Stomach (tissue), 9 donors: ENCODE measurements around the gene TINAG. TPM values are rescaled to one million over a fixed set of nuclear protein-coding genes. Genes with fewer than 3 reads are reported as not detected.
A peak's percentile ranks its signal among the peaks of the same experiment; 100 is the strongest.

Experiments
- DNase-seq, 2 donors: peaks; one replicate each; pipeline versions ENCODE4 v3.0.0 to v3.0.0-alpha.2; 2013 to 2019
- H3K27ac ChIP-seq, 5 donors: fragments of 200-600 bp in 4 of 5; sonication (generic) in 4 of 5; one replicate each; pipeline ENCODE4 v1.5.1; 2013 to 2019; ENCODE audit warnings: mild to moderate bottlenecking in 1 of 5, moderate library complexity in 1 of 5
- H3K27me3 ChIP-seq, 3 donors: fragments of 200-600 bp; sonication (generic); one replicate each; pipeline ENCODE4 v1.5.1; 2017 to 2019; ENCODE audit warnings: mixed run types in 1 of 3
- H3K36me3 ChIP-seq, 4 donors: fragments of 200-600 bp; sonication (generic); 1 replicate in 3 of 4; 2 replicates in 1 of 4; pipeline ENCODE4 v1.5.1; 2016 to 2019
- H3K4me1 ChIP-seq, 4 donors: fragments of 200-600 bp; sonication (generic); one replicate each; pipeline ENCODE4 v1.5.1; 2016 to 2019
- H3K4me3 ChIP-seq, 4 donors: fragments of 200-600 bp; sonication (generic) in 3 of 4; one replicate each; pipeline ENCODE4 v1.5.1; 2016 to 2019; ENCODE audit warnings: mild to moderate bottlenecking in 1 of 4
- H3K9me3 ChIP-seq, 4 donors: fragments of 200-600 bp; sonication (generic); one replicate each; pipeline ENCODE4 v1.5.1; 2016 to 2019
- CTCF ChIP-seq, 7 experiments: fragments of 450-650 bp in 4 of 7; fragments of 200-600 bp in 3 of 7; sonication (generic) in 3 of 7; IDR thresholded peaks; one replicate each; pipeline ENCODE4 v1.5.1; 2016 to 2019; ENCODE audit warnings: antibody characterized with exemption in 7 of 7, control low read depth in 2 of 7, mild to moderate bottlenecking in 1 of 7
- EP300 ChIP-seq: sonication (generic); formaldehyde crosslinking; IDR thresholded peaks from one replicate; pipeline ENCODE4 v1.6.1; 2017; ENCODE audit warnings: antibody characterized with exemption
- POLR2A ChIP-seq, 4 donors: fragments of 450-650 bp; IDR thresholded peaks; one replicate each; pipeline ENCODE4 v1.6.1; 2016; ENCODE audit warnings: antibody characterized with exemption in 4 of 4, control low read depth in 2 of 4, mild to moderate bottlenecking in 1 of 4, moderate library complexity in 1 of 4
- POLR2AphosphoS5 ChIP-seq, 3 donors: sonication (generic); formaldehyde crosslinking; IDR thresholded peaks; one replicate each; pipeline ENCODE4 v1.6.1; 2016; ENCODE audit warnings: antibody characterized with exemption in 3 of 3
- WGBS, 5 donors: extraction: QIAGEN DNeasy Blood & Tissue Kit in 3 of 5; methylation state at CpG; one replicate each; pipeline versions ENCODE4 v1.1.5 to v1.1.7; 2013 to 2018; 5-methylcytosine and 5-hydroxymethylcytosine counted together
- intact Hi-C: fragments of 100-400 bp; cut with DNase I; formaldehyde crosslinking; loops from one replicate; pipeline ENCODE4 v1.15.1; 2023; ENCODE audit warnings: low total_unique reads
- polyA plus RNA-seq, 3 donors: library from polyadenylated mRNA; stranded (reverse); fragments of 200-250 nt; gene quantifications; one replicate each; pipeline ENCODE4 v1.2.3, GENCODE V29; 2013
- total RNA-seq, 5 donors: library from RNA; depleted of rRNA; stranded (reverse); fragments of >200 nt; gene quantifications; one replicate each; pipeline versions ENCODE4 v1.1.0 to v1.2.3, GENCODE V29; 2014 to 2016
- donor health status: healthy with polysubstance abuse.
- donor health status: Bipolar disorder and iron deficiency.
- donor health status: healthy.

Gene TINAG
- total and polyA plus RNA-seq, 8 donors, result 2.2 to 3.5 TPM; not detected in 6

DNA sequence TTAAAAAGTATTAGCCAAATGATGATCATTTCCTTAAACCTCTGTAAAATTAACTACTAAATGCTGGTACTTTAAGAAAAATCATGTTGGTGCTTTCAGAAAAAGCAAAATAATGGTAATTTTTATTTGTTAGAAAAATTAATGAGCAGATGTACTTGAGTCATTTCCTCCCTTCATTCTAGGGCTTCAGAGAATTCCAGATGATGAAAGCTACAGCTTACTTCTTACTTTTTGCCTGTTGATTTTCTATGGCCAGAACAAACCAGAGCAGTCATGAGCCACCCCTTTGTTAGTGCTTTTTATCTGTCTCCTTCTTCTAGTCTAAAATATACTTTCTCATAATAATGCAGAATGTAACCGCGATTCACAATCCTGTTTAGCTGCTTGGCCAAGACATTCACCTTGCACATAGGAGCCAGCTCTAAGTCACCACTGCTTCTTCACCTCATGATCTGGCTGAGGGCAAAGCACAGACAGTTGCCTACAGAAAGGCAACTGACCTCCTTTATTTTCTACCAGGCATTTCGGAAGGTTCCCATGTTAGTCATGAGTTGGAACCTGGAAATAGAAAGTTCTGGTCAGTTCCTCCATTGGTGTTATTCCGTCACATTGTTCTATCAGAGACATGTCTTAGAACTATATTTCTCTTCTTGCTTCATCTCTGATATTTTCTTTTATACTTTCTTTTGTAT lies 43.5 kb upstream of the TINAG start:
- no peaks in the 10 kb centered on the region for H3K9me3 ChIP-seq
- no peak for DNase-seq
- H3K36me3 ChIP-seq, result no peaks in the 10 kb centered on the region
- 84 to 96% (median 95%) methylated on average over 4 of the region's 4 CpGs for WGBS, 5 donors
- no peaks in the 10 kb centered on the region for H3K27me3 ChIP-seq
- no peaks in the 10 kb centered on the region for H3K4me1 ChIP-seq
- no peak overlapping the region for H3K27ac ChIP-seq
- intact Hi-C loops, result no loop called here
- no peak overlapping the region for H3K4me3 ChIP-seq
- TF ChIP-seq CTCF (IDR thresholded peaks at IDR 0.05), result no peak
- TF ChIP-seq EP300, result no peak
- TF ChIP-seq POLR2A (IDR thresholded peaks at IDR 0.05), result no peak

- Histone ChIP-seq H3K4me1 (no peaks in the 10 kb centered on the region), H3K27ac (no peak overlapping the region), H3K9me3 (no peaks in the 10 kb centered on the region), H3K36me3 (no peaks in the 10 kb centered on the region), H3K4me3 (no peak overlapping the region), H3K27me3 (no peaks in the 10 kb centered on the region)
- TF ChIP-seq CTCF (IDR thresholded peaks at IDR 0.05) (no peak), POLR2AphosphoS5 (IDR thresholded peaks at IDR 0.05) (no peak), EP300 (no peak), POLR2A (IDR thresholded peaks at IDR 0.05) (no peak)
- WGBS, 5 donors, result 67 to 79% (median 74%) methylated on average over 5 of the region's 5 CpGs
- intact Hi-C loops, result no loop called here
- DNase-seq, result no peak
Measured at GRCh38 chr6:54266400-54266923, 41.8 kb upstream of the TINAG start.

DNA sequence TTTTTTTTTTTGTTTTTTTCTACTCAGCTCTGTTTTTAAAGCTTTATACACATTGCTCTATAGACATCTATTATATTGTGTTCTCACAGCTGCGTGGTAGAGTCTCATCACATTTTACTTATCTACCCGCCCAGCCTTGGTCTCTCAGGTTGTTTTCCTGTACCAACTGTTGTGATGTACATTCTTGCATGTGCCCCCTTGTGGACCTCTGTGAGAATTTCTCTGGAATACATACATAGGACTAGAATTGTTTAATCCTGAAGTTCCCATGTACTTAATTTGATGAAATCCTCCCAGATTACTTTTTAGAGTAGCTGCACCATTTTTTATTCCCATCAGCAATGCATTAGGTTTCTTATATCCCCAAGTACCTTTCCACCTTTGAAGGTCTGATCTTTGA lies 40.4 kb upstream of the TINAG start:
- peak in 1 of 2 donors; percentile 68 for DNase-seq
- no peak for TF ChIP-seq POLR2AphosphoS5 (IDR thresholded peaks at IDR 0.05)
- TF ChIP-seq CTCF (IDR thresholded peaks at IDR 0.05), result peak in 2 of 7 experiments; percentile 13 to 16
- TF ChIP-seq EP300, result no peak

GRCh38 chr6:54273214-54273820 lies 34.9 kb upstream of the TINAG start:
- WGBS, 5 donors, result 83 to 92% (median 85%) methylated on average over 6 of the region's 6 CpGs
- Histone ChIP-seq H3K9me3 (no peaks in the 10 kb centered on the region), H3K4me3 (no peak overlapping the region), H3K36me3 (no peaks in the 10 kb centered on the region), H3K27me3 (no peaks in the 10 kb centered on the region), H3K27ac (no peak overlapping the region), H3K4me1 (no peaks in the 10 kb centered on the region)
- TF ChIP-seq POLR2A (IDR thresholded peaks at IDR 0.05) (no peak), CTCF (IDR thresholded peaks at IDR 0.05) (no peak), EP300 (no peak), POLR2AphosphoS5 (IDR thresholded peaks at IDR 0.05) (no peak)
- DNase-seq, result no peak
- intact Hi-C loops, result no loop called here

More for the DNA sequence above, 40.4 kb upstream of the TINAG start:
- no peaks in the 10 kb centered on the region for H3K4me1 ChIP-seq
- no peaks in the 10 kb centered on the region for H3K27me3 ChIP-seq
- H3K36me3 ChIP-seq, result no peaks in the 10 kb centered on the region
- H3K9me3 ChIP-seq, result no peaks in the 10 kb centered on the region
- intact Hi-C loops, result no loop called here
- H3K27ac ChIP-seq, result no peak overlapping the region
- no peak overlapping the region for H3K4me3 ChIP-seq
- 27 to 57% (median 45%) methylated on average over 2 of the region's 2 CpGs for WGBS, 5 donors
